Stimulated activated CD4-positive, alpha-beta T cell treated with anti-CD3 and anti-CD28 coated beads, Interleukin-15, amount 100 ng/mL, for 24 hours (primary cell): ENCODE data around the gene CAMK1D.

Experiments used
- DNase-seq: peaks from one replicate; pipeline ENCODE4 v3.0.0-alpha.2; 2020

CAMK1D gene

DNA sequence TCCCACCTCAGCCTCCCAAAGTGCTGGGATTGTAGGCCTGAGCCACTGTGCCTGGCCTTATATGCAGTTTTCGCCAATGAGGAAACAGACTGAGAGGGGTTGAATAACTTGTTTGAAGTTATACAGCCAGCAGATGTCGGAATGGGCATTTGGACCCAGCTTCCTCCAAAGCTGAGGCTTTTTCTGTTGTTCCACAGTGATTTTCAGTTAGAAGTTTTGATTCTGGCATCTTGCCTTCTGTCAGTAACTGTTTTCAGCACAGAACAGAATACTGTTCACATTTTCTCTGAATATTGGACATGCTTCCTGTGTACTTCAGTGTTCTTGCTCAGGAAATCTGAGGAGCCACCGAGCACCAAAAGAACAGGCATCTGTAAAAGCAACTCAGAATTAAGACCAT lies 287.2 kb downstream of the CAMK1D start:
- DNase-seq: no peak

DNA sequence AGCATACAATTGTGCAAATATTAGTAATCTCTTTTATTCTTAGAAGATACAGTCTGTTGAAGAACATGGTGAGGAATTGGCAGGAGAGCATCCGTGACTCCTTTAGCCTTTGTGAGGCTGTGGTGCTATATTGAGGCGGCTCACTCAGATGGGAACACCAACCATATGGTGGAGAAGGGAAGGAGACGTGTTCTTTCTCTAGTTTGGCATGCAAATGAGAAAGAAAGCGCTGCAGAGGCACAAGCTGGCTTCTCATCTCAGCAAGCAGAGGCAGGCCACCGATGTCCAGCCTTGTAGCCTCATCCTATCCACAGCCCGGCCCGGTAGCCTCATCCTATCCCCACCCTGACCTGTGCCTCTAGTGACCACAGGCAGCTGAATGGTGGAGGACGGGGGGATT lies 288.3 kb downstream of the CAMK1D start:
- no peak for DNase-seq

DNA sequence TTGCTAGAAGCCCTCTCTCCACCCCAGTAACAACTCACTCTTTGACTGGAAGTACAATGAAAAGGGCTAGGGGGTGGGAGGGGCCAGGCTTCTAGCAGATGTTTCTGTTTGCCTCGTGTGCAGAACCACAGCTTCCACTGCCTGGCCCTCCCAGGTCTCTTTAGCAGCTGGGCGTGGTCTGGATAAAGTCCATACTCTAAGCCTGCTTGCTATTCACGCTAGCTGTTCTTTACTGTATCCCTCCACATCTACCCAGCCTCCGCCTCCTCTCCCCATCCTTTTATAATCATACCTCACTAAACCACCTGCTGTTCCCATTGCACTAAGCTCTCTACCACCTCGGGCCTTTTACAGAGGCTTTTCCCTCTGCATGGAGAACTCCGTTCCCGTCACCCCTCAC lies 288.8 kb downstream of the CAMK1D start:
- DNase-seq: peak; percentile 23

DNA sequence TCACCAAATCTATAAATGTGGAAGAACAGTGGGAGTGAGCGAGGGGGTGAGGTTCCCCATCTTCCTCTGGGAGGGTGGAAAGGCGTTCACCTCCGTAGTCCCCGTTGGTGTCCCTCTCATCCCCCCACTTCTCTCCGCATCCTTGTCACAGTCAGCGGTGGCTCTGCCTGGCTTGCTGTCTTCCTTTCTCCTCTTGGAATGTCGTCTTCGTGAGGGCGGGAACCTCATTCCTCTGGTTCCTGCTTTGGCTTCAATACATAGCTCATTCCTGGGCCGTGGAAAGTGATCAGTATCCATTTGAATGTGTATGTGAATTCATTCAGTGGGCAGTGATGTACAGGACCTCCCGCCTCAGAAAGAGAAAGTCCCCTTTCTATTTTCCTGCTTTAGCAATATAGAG lies 289.4 kb downstream of the CAMK1D start:
- DNase-seq: no peak

DNA sequence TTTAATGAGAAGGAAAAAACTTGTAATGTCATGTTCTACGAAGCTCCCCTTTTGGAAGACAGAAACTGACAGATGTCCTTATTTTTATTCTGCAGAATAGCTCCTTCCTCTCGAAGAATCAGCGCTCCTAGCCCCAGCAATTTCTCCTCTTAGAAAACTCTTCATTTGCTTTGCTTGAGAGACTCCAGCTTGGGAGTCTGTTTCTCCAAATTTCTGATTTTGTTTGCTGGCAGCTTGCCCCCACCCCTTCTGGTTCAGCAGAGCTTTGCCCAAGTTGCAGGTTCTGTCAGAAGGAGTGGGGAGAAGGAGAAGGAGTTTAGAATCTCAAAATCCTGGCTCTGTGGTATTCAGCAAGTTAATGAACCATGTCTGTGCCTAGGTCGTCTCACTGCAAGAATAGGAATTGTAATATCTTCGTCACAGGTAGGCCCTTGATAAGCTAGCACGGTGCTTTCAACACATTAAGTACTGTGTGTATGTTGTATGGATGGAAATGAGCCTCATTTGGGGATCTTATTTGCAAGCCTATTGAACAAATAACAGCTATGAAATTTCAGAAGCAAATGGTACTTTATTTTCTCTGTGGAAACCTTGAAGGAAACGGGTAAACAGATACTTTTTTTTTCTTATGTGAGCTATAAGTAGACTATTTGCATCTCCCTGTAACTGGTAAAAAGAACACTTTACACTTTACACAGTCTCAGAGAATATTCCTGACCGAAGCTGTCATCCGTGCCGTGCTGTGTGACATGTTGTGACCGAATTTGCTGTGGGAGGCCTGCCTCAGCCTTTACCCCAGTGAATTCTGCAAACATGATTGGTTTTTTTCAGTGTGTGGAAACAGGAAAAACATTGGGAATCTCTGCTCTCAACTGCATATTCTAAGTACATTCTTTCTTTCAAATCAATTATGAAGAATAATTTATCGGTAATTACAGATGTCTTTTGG lies 290.9 kb downstream of the CAMK1D start:
- DNase-seq: no peak

DNA sequence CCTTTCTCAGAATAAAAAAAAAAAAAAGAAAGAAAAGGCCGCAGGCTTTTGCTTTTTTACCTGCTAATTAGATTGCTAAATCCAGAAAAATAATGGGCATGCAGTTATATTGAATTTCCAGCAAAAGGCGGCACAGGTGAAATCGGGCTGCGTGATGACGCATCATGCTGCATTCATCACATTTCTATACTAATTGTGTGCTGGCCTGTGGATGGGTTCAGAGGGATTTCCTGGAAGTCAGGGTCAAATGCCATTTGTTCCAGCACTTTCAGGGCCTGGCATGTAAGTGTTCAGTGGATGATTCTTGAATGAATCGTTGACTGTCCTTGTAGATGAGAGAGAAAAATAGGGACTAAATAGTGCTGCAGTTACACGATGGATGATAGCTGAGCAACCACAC lies 292.7 kb downstream of the CAMK1D start:
- DNase-seq: no peak

DNA sequence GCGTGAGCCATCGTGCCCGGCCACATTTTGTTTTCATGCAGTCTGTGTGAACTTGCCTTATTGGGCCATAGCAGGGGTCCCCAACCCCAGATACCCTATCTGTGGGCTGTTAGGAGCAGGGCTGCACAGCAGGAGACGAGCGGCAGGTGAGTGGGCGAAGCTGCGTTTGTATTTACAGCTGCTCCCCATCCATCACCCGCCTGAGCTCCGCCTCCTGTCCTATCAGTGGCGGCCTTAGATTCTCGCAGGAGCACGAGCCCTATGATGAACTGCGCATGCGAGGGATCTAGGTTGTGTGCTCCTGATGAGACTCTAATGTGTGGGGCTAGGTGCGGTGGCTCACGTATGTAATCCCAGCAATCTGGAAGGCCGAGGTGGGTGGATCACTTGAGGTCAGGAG lies 293.9 kb downstream of the CAMK1D start:
- no peak for DNase-seq

DNA sequence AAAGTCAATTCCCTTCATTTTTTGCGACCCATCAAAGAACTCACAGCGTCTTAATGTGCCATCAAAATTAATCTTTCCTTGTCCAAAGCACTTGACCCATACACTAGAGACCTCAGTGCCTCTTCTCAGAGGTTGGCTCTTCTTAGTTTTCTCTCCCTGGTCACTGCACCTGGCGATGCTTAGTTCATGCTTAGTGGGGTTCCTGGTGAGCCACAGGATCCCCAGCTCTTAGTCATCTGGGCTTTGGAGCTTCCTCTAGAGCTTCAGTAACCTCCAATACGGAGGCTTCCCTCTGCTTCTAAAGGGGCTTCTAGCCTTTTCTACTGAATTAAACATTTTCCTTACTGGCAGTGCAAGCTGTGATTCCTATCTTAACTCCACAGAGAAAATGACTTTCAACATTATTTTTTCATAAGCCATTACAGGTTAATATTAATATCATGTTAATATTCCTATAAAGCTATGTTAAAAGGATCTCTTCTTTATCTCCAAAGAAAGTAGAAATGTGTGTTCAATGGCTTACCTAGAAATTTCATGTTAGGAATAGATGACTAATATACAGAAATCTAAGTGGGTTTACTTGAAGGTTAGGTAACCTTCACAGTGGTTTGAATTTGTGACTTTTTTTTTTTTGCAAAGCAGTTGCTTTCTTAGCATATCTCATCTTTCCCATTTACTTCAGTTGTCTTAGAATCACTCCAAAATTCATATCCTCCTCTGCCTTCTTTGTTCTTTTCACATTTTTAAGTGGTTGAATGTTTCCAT lies 295.2 kb downstream of the CAMK1D start:
- DNase-seq: peak; percentile 17

DNA sequence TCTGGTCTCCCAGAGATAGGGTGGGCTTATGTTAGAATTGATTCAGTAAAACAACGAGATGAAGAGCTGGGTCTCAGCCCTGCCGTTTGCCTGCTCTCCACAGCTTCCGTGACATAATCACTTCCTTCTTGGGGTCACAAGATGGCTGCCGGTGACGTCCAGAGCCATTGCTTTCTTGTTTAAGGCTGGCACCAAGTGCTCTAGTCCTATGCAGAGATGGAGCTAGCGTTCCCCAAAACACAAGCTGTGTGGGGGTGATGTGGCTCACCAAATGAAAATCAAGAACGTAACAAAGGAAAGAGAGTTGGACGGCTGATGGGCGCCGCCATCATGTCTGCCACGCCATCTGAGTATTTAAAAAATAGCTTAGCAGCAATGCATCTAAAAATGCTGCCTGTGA lies 296.1 kb downstream of the CAMK1D start:
- no peak for DNase-seq

DNA sequence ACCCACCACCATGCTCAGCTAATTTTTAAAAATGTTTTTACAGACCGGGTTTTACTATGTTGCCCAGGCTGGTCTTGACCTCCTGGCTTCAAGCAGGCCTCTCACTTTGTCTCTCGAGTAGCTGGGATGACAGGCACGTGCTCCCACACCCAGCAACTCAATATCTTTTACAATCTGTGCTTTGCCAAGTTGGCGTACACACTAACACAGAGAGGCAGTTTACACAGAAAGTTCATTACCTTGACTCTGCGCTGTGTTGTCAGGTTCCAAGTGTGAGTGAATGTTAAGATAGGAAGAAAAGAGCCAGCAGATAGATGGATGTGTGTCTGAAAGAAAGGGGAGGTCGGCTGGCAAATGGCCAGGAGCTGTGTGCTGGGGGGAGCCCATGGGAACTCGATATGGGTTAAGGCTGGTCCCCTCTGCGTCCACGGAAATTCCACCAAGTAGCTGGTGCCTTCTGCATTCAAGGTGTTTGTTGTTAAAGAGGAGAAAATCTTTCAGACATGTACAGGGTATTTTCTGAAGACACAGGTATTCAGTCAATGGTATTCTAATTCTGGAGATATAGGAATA lies 299.8 kb downstream of the CAMK1D start:
- DNase-seq: no peak

DNA sequence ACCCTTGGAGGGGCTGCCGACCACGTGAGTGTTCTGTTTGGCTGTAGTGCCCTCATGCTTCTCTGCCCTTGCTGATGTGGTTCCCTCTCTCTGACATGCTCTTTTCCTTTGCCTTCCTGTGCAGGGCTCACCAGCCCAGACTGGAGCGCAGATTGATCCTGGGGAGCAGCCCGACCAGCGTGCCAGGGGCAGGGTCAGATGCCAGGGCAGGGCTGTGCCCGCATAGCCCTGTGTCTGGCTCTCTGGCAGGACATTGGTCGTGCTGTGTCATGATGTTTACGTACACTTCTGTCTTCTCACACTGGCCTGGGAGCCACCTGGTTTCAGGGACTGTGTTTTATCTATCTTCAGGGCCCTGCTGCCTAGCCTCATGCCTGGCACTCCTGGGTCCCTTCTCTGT lies 300.8 kb downstream of the CAMK1D start:
- DNase-seq: no peak

DNA sequence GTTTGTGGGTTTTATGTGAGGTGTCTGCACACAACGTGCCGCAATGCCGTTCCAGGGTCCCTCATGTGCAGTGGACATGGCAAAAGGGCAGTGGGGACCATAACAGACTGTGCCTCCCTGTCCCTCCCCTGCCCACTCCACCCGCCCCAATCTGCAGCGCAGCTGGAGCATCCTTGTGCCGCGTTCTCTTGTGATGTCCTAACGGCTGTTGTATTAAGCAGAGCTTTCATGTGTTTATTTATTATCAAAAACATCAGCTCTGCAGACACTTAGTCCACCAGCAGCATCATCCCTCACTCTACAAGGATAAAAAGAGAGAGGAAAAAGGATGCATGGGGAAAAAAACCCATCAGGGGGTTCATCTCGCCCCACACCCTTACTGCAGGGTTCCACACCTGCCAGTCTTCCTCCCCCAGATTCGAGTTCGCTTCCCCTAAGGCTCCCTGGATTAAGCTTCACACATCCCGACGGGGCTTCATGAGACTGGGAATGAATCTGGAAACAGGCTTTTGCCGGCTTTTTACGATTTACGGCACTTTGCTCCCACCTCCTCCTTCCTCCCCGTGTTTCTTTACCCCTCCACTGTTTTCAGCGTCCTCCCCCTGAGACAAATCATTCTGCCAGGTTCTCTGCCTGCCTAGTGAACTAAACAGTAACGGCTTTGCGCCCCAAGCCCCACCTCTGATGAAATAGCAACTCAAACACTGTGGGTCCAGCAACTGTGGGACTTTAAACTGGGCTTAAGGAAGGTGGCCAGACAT lies 301.4 kb downstream of the CAMK1D start:
- DNase-seq: no peak

DNA sequence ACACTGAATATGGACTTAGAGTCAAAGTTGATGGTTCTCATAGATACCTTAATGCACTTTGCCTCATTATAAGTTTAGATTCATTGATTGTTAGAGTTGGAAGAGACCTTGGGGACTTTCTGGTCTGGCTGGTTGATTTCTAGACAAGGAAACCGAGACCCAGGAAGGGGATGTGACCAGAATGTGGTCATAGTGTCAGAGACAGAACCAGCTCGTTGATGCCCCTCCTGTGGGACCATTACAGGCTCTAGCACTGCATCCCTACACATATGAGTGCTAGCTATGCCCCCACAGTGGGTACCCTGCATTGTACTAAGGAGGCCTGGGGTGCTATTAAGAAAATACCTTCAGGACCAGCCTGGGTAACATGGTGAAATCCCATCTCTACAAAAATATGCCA lies 306.6 kb downstream of the CAMK1D start:
- DNase-seq: no peak

DNA sequence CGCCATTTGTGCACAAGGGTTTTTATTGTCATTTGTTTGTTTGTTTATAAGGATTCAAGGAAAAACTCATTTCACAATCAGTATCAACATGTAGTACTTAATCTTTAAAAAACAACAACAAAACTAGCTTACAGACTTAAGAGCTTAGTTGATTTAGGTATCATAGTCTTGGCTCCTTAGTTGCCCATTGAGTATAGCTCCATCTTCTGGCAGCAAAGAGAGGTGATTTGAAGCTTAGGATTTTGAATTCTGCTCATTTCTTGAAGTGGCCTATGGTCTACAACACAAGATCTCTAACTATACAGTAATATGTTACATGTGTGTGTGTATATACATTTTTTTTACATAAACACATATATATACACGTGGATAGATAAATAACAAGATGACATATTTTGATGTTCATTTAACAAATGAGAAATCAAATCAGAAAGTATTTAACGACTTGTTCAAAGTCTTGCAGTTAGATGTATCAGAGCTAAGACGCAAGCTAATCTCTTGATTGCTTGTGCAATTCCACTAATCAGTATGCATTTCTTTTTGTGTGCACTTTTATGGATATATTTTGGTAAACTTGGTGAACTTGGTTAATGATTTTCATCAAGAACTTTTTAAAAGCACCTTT lies 307.3 kb downstream of the CAMK1D start:
- DNase-seq: no peak

DNA sequence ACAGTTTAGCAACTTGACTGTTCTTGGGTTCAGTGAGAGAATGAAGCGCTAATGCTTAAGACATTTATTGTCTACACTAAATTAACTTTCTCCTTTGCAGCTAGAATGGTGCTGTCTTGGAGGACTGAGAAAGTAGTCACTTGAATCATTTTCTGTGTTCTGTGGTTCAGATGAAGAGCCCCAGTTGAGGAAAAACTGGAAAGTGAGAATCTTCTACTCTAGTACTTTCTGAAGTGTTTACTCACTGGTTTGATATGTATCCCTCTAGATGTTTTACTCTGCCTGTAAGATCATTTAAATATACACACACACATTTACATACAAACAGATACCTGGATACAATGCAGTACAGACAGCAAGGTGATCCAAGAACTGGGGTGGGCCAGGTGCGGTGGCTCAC lies 308.1 kb downstream of the CAMK1D start:
- no peak for DNase-seq

DNA sequence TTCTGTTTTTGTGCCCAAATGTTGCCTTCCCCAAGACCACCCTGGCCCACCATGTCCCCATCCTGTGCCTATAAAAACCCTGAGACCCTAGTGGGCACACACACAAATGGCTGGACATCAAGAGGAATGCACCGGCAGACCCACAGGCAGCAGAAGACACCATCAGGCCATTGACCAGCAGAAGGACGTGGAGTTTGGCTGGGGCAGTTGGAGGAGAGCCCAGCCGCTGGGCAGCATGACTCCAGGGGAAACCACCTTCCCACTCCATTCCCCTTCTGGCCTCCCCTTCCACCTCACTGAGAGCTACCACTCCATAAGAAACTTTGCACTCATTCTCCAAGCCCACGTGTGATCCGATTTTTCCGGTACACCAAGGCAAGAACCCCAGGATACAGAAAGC lies 309.2 kb downstream of the CAMK1D start:
- no peak for DNase-seq

DNA sequence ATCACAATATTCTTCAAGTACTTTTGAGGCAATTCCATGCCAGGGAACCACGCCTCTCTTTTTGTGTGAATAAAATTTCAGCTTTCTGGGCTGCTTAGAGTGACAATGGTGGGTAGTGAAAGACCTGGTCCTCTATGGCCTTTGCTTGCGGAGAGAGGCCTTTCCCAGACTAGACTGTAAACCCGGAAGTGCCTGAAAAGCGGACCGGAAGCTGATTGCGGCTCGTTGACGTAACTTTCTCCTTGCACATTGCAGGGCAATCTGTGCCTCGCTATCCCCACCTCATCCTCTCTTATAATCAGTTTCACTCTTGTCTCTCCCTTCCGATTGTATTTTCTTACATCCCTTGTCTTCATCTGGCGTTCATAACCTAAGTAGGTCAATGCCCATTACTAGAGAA lies 310.4 kb downstream of the CAMK1D start:
- DNase-seq: no peak

DNA sequence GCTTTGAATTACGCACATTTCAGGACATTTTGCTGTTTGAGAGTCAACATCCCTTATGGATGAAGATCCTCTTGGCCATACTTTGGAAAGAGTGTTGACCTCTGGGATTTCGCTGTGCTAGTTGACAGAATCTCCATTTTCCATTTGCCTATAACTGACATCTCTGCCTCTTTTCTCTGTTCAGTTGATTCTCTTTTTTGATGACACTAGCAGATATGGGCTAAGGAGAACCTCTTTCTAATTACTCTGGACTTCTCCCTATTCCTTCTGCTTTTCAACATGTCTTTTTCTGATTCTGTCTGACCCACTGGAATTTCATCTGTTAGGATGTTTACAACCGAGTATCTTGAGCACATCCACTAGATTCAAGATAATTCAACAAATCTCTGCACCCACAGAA lies 311.5 kb downstream of the CAMK1D start:
- no peak for DNase-seq

DNA sequence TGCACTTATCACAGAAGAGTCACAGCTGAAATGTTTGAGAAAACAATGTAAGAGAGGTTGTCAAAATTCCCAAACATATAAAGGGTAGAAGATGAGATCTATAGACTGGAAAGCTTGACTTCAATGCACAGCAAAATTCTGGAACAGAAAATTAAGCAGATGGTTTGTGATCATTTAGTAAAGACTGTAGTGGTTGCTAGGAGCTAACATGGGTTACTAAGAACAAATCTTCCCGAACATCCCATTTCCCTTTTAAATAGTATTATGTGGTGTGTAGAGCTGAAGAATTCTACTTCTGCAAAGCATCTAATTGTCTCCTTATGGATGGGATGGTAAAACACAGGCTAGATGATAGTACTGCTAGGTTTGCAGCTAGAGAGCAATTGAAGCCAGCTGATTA lies 312.3 kb downstream of the CAMK1D start:
- DNase-seq: no peak

DNA sequence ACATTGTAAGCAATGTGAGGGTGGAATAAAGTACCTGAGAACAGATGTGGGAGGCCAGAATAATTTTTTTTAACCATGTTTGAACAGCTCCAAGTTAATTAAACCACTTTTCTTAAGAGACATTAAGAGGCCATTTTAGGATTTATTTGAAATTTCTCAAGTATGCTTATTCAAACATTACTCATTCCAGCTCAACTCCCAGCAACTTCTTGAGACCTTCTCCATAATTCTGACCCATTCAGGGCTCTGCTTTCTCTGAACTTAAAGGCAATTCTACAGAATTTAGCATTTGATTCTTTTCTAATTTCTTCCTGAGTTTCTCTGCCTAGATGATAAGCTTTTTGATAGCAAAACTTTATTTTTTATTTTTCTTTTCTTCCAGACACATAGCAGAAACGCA lies 314.5 kb downstream of the CAMK1D start:
- no peak for DNase-seq

DNA sequence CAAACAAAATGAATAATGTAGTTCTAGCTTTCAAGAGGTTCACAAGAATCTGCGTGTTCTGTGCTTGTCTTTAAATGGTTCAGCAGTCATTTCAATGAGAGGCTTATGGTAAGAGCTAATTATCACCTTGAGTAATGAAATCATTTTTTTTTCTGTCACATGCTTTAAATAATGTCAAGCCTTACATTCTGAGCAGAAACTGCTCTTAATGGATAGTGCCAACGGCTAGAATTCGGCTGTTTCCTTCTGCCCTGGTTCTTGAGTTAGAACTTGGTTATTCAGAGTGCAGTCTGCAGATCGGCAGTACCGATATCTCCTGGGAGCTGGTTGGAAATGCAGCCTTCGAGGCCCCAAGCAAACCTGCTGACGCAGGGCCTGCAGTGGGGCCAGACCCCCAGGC lies 316.2 kb downstream of the CAMK1D start:
- DNase-seq: no peak

DNA sequence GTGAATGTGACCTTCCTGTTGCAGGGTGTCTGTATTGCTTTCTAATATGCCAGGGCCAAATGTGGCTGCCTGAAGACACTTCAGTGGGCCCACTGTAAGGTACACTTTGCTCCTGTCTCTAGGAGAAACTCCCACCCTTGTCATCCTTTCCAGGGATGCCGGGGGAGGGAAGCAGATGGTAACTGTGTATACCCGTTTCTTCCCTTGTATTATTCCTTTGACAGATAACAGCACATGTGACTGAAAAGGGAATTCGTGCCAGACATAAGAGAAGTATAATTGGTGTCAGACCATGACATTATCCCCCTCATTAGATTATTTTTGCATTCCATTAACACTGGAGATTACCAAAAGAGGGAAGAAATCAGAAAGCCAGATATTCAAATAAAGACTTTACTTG lies 317.7 kb downstream of the CAMK1D start:
- DNase-seq: no peak

DNA sequence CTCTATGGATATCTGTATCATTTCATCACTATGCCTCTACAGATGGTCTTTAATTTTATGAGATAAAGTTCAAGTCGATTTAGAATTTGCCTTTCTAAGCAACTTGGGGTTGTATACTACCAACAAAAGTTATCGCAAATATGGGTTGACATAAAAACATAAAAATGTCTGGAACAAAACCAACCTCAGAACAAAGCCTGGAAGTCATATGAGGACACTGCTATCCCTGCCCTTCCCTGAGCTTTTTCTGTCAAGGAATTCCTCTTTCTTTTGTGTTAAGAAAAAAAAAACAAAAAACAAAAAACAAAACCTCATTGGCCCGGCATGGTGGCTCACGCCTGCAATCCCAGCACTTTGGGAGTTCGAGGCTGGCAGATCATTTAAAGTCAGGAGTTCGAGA lies 319.3 kb downstream of the CAMK1D start:
- no peak for DNase-seq
